ENCODE data around the gene SLC12A8.

The SLC12A8 gene

DNA sequence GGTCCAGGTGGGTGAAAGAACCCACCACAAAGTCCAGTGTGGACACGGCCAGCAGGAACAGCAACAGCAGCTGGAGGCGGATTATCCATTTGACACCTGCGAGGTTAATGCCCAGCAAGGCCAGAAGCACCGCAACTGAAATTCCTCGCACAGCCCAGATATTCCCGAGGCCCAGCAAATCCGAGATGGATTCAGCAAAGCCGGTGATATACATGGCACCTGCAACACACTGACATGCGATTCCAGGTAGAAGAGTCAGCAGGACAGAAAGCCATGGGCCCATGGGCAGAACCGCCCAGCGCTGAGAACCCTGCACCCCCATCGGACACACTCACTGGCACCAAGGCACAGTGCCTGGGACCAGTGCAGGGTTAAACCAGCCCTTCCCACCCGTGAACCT lies 34.8 kb downstream of the SLC12A8 start:
- Histone ChIP-seq H3K4me1 (ENCODE audit: low read length) (peaks cover 14% of the 10 kb centered on the region), H2AFZ (ENCODE audit: low read length) (no peak overlapping the region), H3K4me2 (ENCODE audit: low read depth, low read length) (no peak overlapping the region), H3F3A (ENCODE audit: insufficient read depth, low read length) (no peaks in the 10 kb centered on the region), H3K9me2 (replicated peaks; ENCODE audit: insufficient read depth, low read length) (no peaks in the 10 kb centered on the region), H3K27me3 (replicated peaks; ENCODE audit: insufficient read depth, low read length) (no peaks in the 10 kb centered on the region), H3K36me3 (replicated peaks; ENCODE audit: insufficient read depth, low read length) (no peaks in the 10 kb centered on the region), H4K20me1 (ENCODE audit: insufficient read depth, low read length) (no peaks in the 10 kb centered on the region), H3K9me3 (replicated peaks; ENCODE audit: insufficient read depth, low read length) (no peaks in the 10 kb centered on the region), H3K79me2 (ENCODE audit: low read length) (no peaks in the 10 kb centered on the region), H3K4me3 (ENCODE audit: low read length) (no peak overlapping the region), H3K9ac (ENCODE audit: low read length) (no peak overlapping the region), H3K27ac (ENCODE audit: low read length) (no peak overlapping the region)
- DNase-seq, result no peak
- TF ChIP-seq EZH2 (optimal IDR thresholded peaks at IDR 0.05; ENCODE audit: low read depth, low read length) (no peak), EZH2phosphoT487 (IDR thresholded peaks at IDR 0.05; ENCODE audit: low read length) (no peak)
- TF ChIP-seq, protein P1, sequence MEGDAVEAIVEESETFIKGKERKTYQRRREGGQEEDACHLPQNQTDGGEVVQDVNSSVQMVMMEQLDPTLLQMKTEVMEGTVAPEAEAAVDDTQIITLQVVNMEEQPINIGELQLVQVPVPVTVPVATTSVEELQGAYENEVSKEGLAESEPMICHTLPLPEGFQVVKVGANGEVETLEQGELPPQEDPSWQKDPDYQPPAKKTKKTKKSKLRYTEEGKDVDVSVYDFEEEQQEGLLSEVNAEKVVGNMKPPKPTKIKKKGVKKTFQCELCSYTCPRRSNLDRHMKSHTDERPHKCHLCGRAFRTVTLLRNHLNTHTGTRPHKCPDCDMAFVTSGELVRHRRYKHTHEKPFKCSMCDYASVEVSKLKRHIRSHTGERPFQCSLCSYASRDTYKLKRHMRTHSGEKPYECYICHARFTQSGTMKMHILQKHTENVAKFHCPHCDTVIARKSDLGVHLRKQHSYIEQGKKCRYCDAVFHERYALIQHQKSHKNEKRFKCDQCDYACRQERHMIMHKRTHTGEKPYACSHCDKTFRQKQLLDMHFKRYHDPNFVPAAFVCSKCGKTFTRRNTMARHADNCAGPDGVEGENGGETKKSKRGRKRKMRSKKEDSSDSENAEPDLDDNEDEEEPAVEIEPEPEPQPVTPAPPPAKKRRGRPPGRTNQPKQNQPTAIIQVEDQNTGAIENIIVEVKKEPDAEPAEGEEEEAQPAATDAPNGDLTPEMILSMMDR (IDR thresholded peaks at IDR 0.05; ENCODE audit: low read length), result no peak

DNA sequence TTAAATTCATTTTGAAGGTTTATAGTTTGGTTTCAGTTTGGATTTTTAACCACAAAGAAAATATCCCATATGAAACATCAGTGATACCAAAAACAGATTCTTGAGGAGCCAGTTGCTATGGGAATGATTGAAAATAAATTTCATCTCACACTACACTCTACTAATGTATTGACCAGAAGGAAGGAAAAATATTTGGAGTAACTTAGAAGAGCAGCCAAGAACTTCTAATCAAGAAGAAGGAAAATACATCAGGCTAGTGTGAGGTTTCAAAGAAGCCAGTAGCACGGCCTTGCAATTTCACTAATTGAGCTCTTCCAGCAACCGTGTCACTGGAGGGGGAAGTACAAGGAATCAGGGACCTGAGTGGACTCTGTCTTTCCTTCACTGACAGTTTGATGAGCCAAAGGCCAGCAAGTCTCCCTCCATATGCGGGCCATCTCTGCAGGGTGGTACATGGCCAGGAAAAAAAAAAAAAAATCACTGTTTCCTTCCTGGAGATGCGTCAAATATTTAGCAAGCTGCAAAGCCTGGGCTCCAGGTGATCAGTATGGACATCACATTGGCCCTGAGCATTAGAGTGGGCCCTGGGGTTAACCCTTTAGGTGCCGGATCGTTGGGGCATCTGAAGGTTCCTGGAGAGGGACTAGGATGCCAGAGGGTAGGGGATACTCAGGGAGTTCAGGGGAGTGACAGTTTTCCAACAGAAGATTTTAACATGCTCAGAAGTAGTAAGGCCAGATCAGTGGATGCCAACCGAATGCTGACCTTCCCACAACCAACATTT lies 37.1 kb downstream of the SLC12A8 start:
- Histone ChIP-seq H3K27ac (ENCODE audit: low read length) (no peak overlapping the region), H3K36me3 (replicated peaks; ENCODE audit: insufficient read depth, low read length) (no peaks in the 10 kb centered on the region), H3K9ac (ENCODE audit: low read length) (no peak overlapping the region), H2AFZ (ENCODE audit: low read length) (no peak overlapping the region), H3K79me2 (ENCODE audit: low read length) (no peaks in the 10 kb centered on the region), H3K9me2 (replicated peaks; ENCODE audit: insufficient read depth, low read length) (no peaks in the 10 kb centered on the region), H3K4me1 (ENCODE audit: low read length) (peaks cover 14% of the 10 kb centered on the region), H3K27me3 (replicated peaks; ENCODE audit: insufficient read depth, low read length) (no peaks in the 10 kb centered on the region), H3K4me3 (ENCODE audit: low read length) (no peak overlapping the region), H4K20me1 (ENCODE audit: insufficient read depth, low read length) (no peaks in the 10 kb centered on the region), H3K9me3 (replicated peaks; ENCODE audit: insufficient read depth, low read length) (no peaks in the 10 kb centered on the region), H3F3A (ENCODE audit: insufficient read depth, low read length) (no peaks in the 10 kb centered on the region), H3K4me2 (ENCODE audit: low read depth, low read length) (no peak overlapping the region)
- TF ChIP-seq, protein P1 (IDR thresholded peaks at IDR 0.05; ENCODE audit: low read length), result no peak
- TF ChIP-seq EZH2 (optimal IDR thresholded peaks at IDR 0.05; ENCODE audit: low read depth, low read length), result no peak
- no peak for TF ChIP-seq EZH2phosphoT487 (IDR thresholded peaks at IDR 0.05; ENCODE audit: low read length)
- no peak for DNase-seq

DNA sequence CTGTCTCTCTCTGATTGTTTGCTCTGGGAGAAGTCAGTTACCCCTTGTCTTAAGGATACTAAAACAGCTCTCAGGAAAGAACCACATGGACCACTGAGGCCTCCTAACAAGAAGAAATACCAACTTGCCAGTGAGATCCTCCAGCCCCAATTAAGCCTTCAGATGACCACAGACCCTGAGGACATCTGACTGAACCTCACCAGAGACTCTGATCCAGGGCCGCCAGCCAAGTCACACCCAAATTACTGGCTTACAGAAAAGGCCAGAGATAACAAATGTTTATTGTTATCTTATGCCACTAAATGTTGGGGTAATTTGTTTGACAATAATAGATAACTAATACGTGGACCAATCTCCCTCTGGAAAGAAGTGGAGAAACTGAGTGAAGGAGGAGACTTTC lies 40.2 kb downstream of the SLC12A8 start:
- no peaks in the 10 kb centered on the region for H3K27me3 ChIP-seq (replicated peaks; ENCODE audit: insufficient read depth, low read length)

More for the DNA sequence above, 40.2 kb downstream of the SLC12A8 start:
- Histone ChIP-seq H3F3A (ENCODE audit: insufficient read depth, low read length) (no peaks in the 10 kb centered on the region), H3K36me3 (replicated peaks; ENCODE audit: insufficient read depth, low read length) (no peaks in the 10 kb centered on the region), H2AFZ (ENCODE audit: low read length) (no peak overlapping the region), H3K9me3 (replicated peaks; ENCODE audit: insufficient read depth, low read length) (no peaks in the 10 kb centered on the region), H3K4me1 (ENCODE audit: low read length) (peaks cover 14% of the 10 kb centered on the region), H4K20me1 (ENCODE audit: insufficient read depth, low read length) (no peaks in the 10 kb centered on the region), H3K4me3 (ENCODE audit: low read length) (no peak overlapping the region), H3K4me2 (ENCODE audit: low read depth, low read length) (no peak overlapping the region), H3K27ac (ENCODE audit: low read length) (no peak overlapping the region), H3K9me2 (replicated peaks; ENCODE audit: insufficient read depth, low read length) (no peaks in the 10 kb centered on the region), H3K9ac (ENCODE audit: low read length) (no peak overlapping the region), H3K79me2 (ENCODE audit: low read length) (no peaks in the 10 kb centered on the region)
- TF ChIP-seq, protein P1 (IDR thresholded peaks at IDR 0.05; ENCODE audit: low read length), result no peak
- TF ChIP-seq EZH2phosphoT487 (IDR thresholded peaks at IDR 0.05; ENCODE audit: low read length) (no peak), EZH2 (optimal IDR thresholded peaks at IDR 0.05; ENCODE audit: low read depth, low read length) (no peak)
- no peak for DNase-seq
